GM12801 (cell line): ENCODE measurements around the gene DYNC1I1.

Experiments
- TF ChIP-seq, protein P1 (sequence below): IDR thresholded peaks from one replicate; pipeline ENCODE4 v1.5.1; 2011; ENCODE audit warnings: control low read depth; ENCODE audit not compliant: insufficient read length; ENCODE audit errors: extremely low read depth

Gene DYNC1I1

DNA sequence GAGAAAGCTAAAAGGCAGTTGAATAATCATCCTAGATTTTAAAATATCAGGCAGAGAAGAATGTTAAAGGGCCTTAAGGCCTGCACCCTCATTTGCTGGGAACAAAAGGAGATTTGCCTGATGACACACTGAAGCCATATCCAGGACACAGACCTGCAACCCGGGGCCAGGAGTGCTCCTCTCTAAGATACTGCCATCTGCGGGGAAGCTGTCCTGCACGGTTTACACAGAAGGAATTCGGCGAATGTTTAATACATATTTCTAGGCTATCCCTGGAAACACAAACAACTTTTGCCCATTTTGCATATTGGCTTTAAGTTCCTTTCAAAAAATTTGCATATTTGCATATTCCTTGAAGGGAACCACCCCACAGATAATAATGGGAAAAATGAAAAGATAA is 52.3 kb downstream of the DYNC1I1 start:
- TF ChIP-seq, protein P1, sequence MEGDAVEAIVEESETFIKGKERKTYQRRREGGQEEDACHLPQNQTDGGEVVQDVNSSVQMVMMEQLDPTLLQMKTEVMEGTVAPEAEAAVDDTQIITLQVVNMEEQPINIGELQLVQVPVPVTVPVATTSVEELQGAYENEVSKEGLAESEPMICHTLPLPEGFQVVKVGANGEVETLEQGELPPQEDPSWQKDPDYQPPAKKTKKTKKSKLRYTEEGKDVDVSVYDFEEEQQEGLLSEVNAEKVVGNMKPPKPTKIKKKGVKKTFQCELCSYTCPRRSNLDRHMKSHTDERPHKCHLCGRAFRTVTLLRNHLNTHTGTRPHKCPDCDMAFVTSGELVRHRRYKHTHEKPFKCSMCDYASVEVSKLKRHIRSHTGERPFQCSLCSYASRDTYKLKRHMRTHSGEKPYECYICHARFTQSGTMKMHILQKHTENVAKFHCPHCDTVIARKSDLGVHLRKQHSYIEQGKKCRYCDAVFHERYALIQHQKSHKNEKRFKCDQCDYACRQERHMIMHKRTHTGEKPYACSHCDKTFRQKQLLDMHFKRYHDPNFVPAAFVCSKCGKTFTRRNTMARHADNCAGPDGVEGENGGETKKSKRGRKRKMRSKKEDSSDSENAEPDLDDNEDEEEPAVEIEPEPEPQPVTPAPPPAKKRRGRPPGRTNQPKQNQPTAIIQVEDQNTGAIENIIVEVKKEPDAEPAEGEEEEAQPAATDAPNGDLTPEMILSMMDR, result no peak

DNA sequence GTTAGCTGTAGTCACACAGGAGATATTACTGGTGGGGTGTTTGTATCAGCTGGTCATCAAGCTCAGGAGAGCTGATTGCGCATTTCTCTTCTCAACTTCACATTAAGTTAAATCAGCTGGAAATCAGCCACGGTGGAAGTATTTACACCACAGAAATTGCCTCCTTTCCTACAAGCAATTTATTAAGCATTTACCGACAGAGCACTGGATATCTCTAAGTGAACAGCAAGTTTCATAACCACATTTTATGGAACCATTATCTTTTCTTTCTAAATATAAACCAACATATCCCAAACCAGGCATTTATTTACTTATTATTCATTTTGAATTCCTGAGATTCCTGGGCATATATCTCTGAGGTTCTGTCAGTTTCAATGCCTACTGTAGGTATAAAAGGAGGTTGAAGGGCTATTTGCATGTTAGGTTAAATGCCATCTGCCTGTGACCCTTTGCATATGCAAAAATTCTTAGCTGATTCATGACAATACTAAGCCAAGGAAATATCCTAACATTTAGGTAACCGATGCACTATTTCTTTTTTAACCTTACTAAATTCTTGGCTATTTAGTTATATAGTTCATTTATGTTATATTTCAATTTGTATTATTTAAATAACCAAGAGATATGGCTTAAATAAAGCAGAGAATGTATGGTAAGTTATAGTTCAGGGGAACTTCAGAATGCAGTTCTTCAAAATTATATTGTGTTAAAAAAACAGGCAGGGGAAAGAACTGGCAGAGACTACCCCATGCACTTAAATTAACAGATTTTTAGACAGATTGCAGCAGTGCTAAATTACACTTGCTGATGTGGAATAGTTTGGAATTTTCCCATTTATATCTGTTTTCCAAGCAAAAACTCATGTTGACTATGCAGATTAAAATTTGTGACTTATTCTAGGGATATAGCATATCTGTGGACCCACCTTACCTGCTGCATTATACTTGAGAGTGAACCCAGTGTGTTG is 56.8 kb downstream of the DYNC1I1 start:
- TF ChIP-seq, protein P1, result no peak

DNA sequence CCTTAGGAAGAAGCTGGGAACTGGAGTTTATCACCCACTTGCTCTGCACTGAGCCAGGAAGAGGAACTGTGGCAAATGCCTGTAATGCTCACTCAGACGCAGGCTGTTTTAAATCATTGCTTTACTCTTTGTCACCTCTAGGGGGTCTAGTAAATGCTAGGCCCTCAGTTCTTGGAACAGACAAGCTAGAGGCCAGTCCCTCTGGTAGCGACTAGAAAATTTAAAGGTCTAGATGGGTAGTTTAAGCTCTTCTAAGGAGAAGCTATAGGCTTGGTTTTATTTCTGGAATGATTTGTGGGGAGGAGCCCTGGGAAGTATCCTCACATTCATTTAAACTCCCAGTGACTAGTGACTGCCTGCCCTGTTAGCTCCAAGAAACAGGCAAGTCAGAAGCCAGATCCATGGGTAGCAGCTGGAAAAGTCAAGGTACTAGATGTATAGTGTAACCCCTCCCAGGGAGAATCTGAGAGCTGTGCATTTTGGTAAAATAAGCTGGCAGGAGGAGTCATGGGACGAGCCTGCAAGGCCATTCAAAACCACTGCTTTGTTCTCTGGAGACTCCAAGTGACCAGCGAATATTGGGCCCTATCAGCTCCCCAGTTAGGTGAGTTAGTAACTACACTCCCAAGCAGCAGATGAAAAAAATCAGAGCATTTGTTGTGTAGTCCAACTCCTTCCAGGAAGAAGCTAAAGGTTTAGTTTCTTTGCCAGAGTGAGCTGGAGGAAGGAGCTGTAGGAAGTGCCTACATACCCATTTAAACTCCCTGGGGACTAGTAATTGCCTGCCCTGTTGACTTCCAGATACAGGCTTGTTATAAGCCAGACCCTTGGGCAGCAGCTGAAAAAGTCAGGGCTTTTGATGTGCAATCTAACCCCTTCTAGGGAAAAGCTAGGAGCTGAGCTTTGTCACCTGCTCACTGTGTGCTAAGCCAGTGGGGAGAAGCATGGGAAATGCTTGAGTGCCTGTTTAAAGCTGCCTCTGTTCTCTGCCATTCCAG is 68.9 kb downstream of the DYNC1I1 start:
- TF ChIP-seq, protein P1, result no peak

DNA sequence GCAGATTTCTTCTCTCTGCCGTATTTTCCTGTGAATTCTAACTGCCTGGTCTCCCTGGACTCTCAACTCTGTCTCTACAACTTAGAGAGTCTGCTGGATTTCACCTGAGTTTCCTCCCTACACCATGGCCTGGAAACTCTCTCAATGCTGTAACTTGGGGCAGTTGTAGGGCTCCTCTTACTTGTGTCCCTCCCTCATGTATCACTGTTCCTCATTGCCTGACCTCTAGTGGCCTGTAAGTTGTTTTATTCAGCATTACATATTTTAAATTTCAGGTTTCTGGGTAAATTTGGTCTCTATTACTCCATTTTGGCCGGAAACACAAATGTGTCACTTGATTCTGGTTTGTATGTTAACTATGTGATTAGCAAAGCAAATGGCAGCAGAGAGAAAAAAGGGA is 70.9 kb downstream of the DYNC1I1 start:
- TF ChIP-seq, protein P1, result no peak

DNA sequence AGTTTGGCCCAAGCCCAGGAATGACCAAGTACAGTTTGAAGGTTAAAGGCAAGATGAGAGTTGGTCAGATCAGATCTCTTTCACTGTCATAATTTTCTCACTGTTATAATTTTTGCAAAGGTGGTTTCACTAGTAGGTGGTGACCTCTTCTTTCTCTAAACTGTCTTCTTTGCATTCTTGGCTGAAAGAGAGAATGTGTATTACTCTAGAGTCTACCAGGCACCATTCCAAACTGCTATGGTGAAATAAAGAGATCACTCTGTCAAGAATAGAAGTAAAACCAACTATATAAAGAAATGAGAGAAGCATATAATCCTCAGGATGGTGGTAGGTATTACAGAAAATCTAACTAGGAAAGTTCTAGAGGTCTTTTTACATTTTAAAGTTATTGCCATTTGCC is 72.7 kb downstream of the DYNC1I1 start:
- TF ChIP-seq, protein P1, result no peak

DNA sequence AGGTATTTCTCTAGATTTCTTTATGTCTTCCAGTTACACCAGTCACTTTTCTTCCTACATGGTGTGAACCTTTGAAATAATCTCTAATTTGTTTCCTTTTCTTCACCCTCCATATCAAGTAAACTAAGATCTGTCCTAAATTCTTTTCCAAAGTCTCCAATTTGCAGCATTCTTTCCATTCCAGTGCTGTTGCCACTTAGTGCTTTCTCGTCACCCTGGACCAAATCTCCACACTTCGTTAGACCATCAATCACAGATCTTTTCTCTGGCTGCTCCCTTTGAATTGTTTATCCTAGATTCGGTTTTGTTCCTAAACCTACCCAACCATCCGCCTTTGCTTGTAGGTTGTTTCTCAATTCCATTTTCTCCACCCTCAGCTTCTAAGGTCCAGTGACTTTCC is 74.7 kb downstream of the DYNC1I1 start:
- TF ChIP-seq, protein P1, result no peak

DNA sequence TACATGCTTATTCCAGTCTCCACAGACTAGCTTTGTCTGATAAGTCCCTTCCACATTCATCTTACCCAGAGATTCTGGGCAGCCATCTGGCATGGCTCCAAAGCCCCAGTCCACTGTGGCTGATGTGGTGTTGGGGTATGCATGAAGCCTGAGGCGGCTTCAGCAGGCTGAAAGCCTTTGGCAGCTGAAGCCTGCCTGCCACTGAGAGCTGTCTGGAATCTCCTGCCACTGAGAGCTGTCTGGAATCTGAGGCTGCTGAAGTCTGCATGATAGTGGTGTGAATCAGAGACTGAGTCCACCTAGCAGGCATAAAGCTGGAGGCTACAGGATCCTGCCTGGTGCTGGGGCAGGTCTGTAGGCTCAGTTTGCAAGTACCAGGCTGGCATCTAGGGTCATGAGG is 87.1 kb downstream of the DYNC1I1 start:
- TF ChIP-seq, protein P1, result no peak
